Measurements from ENCODE around the gene STARD3.

Gene STARD3

GRCh38 chr17:39598630-39599003, 38.3 kb upstream of the STARD3 start:
- no peaks in the 10 kb centered on the region for H3K9me3 ChIP-seq (ENCODE audit: control insufficient read depth in 2 of 2, low read length in 2 of 2)
- no peaks in the 10 kb centered on the region for H3K36me3 ChIP-seq (ENCODE audit: control insufficient read depth in 2 of 2, insufficient read depth in 2 of 2, low read length in 2 of 2)
- H3K4me3 ChIP-seq (ENCODE audit: low read length in 2 of 2): no peak overlapping the region
- peaks cover 78 to 89% of the 10 kb centered on the region in 2 donors for H3K27me3 ChIP-seq (ENCODE audit: control insufficient read depth in 2 of 2, insufficient read depth in 2 of 2, low read length in 2 of 2)
- H3K27ac ChIP-seq (ENCODE audit: low read depth in 2 of 2, low read length in 2 of 2): no peak overlapping the region
- H3K4me1 ChIP-seq (ENCODE audit: control insufficient read depth in 2 of 2, insufficient read depth in 2 of 2, low read length in 2 of 2): no peaks in the 10 kb centered on the region
- H3K9ac ChIP-seq (ENCODE audit: low read depth in 1 of 2, low read length in 2 of 2): no peak overlapping the region

DNA sequence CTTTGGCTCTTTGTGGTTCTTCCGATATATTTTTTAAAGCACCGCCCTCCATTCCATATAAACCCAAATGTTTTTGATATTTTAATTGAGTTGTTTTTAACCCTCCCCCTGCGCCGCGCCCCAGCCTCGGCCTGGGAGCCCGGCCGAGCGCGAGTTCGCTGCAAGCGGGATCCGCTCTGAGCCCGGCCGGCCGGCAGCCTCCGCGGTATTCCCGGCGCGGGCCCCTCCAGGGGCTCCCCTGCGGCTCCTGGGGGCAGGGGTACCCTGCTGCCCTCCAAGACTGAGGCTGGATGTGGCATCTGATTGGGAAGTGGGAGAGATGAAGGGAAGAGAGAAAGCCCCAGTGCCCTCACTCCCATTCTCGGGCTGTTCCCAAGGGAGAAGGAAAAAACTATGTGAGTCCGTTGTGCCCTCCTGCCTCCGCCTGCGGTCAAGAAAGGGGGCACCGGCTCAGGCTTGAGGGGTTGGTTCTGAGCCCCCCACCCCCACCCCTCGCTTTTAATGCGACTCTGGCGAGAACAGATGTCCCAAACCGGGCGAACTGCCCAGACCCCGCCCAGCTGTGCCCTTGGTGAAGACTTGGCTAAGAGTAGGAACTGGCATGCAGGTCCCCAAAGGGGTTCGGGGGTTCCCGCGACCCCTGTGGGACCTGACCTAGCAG, 37.8 kb upstream of the STARD3 start:
- no peak overlapping the region for H3K27ac ChIP-seq (ENCODE audit: low read depth in 2 of 2, low read length in 2 of 2)
- no peak overlapping the region for H3K9ac ChIP-seq (ENCODE audit: low read depth in 1 of 2, low read length in 2 of 2)
- H3K4me1 ChIP-seq (ENCODE audit: control insufficient read depth in 2 of 2, insufficient read depth in 2 of 2, low read length in 2 of 2): no peaks in the 10 kb centered on the region
- no peaks in the 10 kb centered on the region for H3K9me3 ChIP-seq (ENCODE audit: control insufficient read depth in 2 of 2, low read length in 2 of 2)
- H3K27me3 ChIP-seq (ENCODE audit: control insufficient read depth in 2 of 2, insufficient read depth in 2 of 2, low read length in 2 of 2): peaks cover 83 to 94% of the 10 kb centered on the region in 2 donors
- no peak overlapping the region for H3K4me3 ChIP-seq (ENCODE audit: low read length in 2 of 2)
- no peaks in the 10 kb centered on the region for H3K36me3 ChIP-seq (ENCODE audit: control insufficient read depth in 2 of 2, insufficient read depth in 2 of 2, low read length in 2 of 2)

DNA sequence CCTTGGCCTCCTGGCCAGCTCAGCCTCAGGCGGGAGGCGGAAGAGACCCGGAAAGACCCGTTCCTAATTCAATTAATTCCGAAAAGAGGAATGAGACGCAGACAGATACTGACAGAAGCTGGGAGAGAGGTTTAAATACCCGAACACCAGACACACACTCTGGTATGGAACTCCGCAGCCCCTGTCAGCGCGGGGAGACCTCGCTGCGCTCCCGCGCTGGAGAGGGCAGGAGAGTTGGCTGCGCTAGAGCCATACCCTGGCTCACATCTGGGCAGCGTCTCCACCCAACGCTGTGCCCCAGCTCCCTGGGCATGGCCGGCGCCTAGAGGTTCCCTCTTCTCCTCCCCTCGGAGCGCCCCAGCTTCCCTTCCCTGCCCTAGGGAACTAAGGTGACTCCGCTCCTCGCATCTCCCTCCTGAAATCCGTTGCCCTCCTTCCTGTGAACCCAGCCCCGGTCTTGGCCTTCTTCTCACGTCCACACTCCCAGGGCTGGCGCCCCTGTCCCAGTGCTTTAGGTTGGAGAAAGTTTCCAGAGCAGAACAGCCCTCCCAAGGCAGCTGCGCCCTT, 37.2 kb upstream of the STARD3 start:
- Histone ChIP-seq H3K36me3 (ENCODE audit: control insufficient read depth in 2 of 2, insufficient read depth in 2 of 2, low read length in 2 of 2) (no peaks in the 10 kb centered on the region), H3K27me3 (ENCODE audit: control insufficient read depth in 2 of 2, insufficient read depth in 2 of 2, low read length in 2 of 2) (peaks cover 83 to 94% of the 10 kb centered on the region in 2 donors), H3K4me1 (ENCODE audit: control insufficient read depth in 2 of 2, insufficient read depth in 2 of 2, low read length in 2 of 2) (no peaks in the 10 kb centered on the region), H3K9me3 (ENCODE audit: control insufficient read depth in 2 of 2, low read length in 2 of 2) (no peaks in the 10 kb centered on the region), H3K4me3 (ENCODE audit: low read length in 2 of 2) (no peak overlapping the region), H3K9ac (ENCODE audit: low read depth in 1 of 2, low read length in 2 of 2) (no peak overlapping the region), H3K27ac (ENCODE audit: low read depth in 2 of 2, low read length in 2 of 2) (no peak overlapping the region)

- Histone ChIP-seq H3K4me3 (ENCODE audit: low read length in 2 of 2) (no peak overlapping the region), H3K9me3 (ENCODE audit: control insufficient read depth in 2 of 2, low read length in 2 of 2) (no peaks in the 10 kb centered on the region), H3K27me3 (ENCODE audit: control insufficient read depth in 2 of 2, insufficient read depth in 2 of 2, low read length in 2 of 2) (peaks cover 83 to 93% of the 10 kb centered on the region in 2 donors)
These were observed 36.5 kb upstream of the STARD3 start for GRCh38 chr17:39600288-39600996.

DNA sequence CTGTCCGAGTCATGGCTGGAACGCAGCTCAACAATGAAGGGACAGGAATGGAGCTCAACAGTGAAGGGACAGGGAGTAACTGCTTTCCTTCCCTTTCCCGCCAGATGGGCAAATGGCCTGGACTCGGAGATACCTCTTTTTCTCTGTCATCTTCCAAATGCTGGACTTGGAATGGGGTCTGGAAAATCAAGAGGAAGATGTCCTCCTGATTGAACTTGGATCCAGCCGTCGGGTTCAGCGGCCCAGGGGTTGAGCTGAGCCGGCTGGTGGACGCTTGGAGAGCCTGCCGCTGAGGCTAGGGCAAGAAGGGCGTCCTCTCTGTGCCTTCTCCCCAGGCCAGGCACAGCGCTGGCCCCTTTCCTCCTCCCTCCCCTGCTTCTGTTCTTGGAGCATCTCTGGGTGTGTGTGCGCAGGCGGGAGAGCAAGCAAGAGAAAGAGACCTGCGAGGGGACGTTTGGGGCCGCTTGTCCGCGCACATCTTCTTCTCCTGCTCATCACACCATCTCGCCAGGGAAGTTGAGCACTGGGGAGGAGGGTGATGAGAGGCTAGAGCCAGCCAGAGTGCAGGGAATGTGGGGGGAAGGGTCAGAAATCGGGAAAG, 35.8 kb upstream of the STARD3 start:
- no peaks in the 10 kb centered on the region for H3K9me3 ChIP-seq (ENCODE audit: control insufficient read depth in 2 of 2, low read length in 2 of 2)
- no peak overlapping the region for H3K27ac ChIP-seq (ENCODE audit: low read depth in 2 of 2, low read length in 2 of 2)
- no peaks in the 10 kb centered on the region for H3K36me3 ChIP-seq (ENCODE audit: control insufficient read depth in 2 of 2, insufficient read depth in 2 of 2, low read length in 2 of 2)
- H3K4me3 ChIP-seq (ENCODE audit: low read length in 2 of 2): no peak overlapping the region
- H3K4me1 ChIP-seq (ENCODE audit: control insufficient read depth in 2 of 2, insufficient read depth in 2 of 2, low read length in 2 of 2): peaks cover 4 to 6% of the 10 kb centered on the region in 2 donors
- H3K27me3 ChIP-seq (ENCODE audit: control insufficient read depth in 2 of 2, insufficient read depth in 2 of 2, low read length in 2 of 2): peaks cover 80 to 93% of the 10 kb centered on the region in 2 donors
- no peak overlapping the region for H3K9ac ChIP-seq (ENCODE audit: low read depth in 1 of 2, low read length in 2 of 2)

More at GRCh38 chr17:39600288-39600996, 36.5 kb upstream of the STARD3 start:
- Histone ChIP-seq H3K36me3 (ENCODE audit: control insufficient read depth in 2 of 2, insufficient read depth in 2 of 2, low read length in 2 of 2) (no peaks in the 10 kb centered on the region), H3K9ac (ENCODE audit: low read depth in 1 of 2, low read length in 2 of 2) (no peak overlapping the region), H3K27ac (ENCODE audit: low read depth in 2 of 2, low read length in 2 of 2) (no peak overlapping the region), H3K4me1 (ENCODE audit: control insufficient read depth in 2 of 2, insufficient read depth in 2 of 2, low read length in 2 of 2) (no peaks in the 10 kb centered on the region)

DNA sequence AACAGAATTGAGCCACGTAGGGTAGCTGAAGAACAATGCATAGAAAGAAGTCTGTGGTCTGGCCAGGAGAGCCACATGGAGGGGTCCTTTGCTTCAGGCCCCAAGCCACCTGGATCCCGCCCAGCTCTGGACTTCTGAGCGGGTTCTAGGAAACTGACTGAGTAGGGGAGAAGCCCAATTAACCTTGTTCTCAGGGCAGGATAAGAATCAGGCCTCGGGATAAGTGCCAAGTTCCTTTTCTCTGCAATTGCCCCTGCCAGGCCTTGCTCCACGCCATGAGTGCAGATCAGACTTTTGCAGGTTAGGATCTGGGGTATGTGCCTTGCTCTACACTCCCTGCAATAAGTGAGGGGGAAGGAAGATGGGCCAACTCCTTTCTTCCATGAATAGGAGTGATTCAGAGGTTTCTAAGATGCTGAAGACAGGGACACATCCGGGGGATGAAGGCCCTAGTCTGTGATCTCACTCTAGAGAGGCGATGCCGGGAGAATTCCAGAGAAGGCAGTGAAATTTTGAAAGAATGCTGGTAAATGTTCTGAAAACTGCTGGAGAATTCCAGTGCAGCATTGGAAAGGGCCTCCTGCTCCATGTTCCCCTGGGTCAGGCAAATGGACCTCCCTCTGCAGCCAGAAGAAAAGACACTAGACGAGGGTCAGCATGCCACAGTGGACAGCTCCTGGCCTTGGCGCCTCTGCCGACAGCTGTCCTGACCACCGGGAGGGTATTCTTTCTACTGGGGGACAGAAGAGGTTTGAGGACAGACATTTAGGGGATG, 35.0 kb upstream of the STARD3 start:
- H3K4me1 ChIP-seq (ENCODE audit: control insufficient read depth in 2 of 2, insufficient read depth in 2 of 2, low read length in 2 of 2): peaks cover 6 to 11% of the 10 kb centered on the region in 2 donors
- no peak overlapping the region for H3K4me3 ChIP-seq (ENCODE audit: low read length in 2 of 2)
- H3K27me3 ChIP-seq (ENCODE audit: control insufficient read depth in 2 of 2, insufficient read depth in 2 of 2, low read length in 2 of 2): peaks cover 77 to 89% of the 10 kb centered on the region in 2 donors
- H3K27ac ChIP-seq (ENCODE audit: low read depth in 2 of 2, low read length in 2 of 2): no peak overlapping the region
- H3K9ac ChIP-seq (ENCODE audit: low read depth in 1 of 2, low read length in 2 of 2): no peak overlapping the region
- no peaks in the 10 kb centered on the region for H3K9me3 ChIP-seq (ENCODE audit: control insufficient read depth in 2 of 2, low read length in 2 of 2)
- no peaks in the 10 kb centered on the region for H3K36me3 ChIP-seq (ENCODE audit: control insufficient read depth in 2 of 2, insufficient read depth in 2 of 2, low read length in 2 of 2)

- Histone ChIP-seq H3K9ac (ENCODE audit: low read depth in 1 of 2, low read length in 2 of 2) (no peak overlapping the region), H3K4me1 (ENCODE audit: control insufficient read depth in 2 of 2, insufficient read depth in 2 of 2, low read length in 2 of 2) (peaks cover 6 to 11% of the 10 kb centered on the region in 2 donors)
These were observed 34.2 kb upstream of the STARD3 start for GRCh38 chr17:39602533-39603303.

GRCh38 chr17:39603304-39604016, 33.5 kb upstream of the STARD3 start:
- Histone ChIP-seq H3K27ac (ENCODE audit: low read depth in 2 of 2, low read length in 2 of 2) (no peak overlapping the region), H3K4me1 (ENCODE audit: control insufficient read depth in 2 of 2, insufficient read depth in 2 of 2, low read length in 2 of 2) (peaks cover 6 to 11% of the 10 kb centered on the region in 2 donors), H3K27me3 (ENCODE audit: control insufficient read depth in 2 of 2, insufficient read depth in 2 of 2, low read length in 2 of 2) (peaks cover 73 to 85% of the 10 kb centered on the region in 2 donors)

More at GRCh38 chr17:39602533-39603303, 34.2 kb upstream of the STARD3 start:
- Histone ChIP-seq H3K27me3 (ENCODE audit: control insufficient read depth in 2 of 2, insufficient read depth in 2 of 2, low read length in 2 of 2) (peaks cover 75 to 87% of the 10 kb centered on the region in 2 donors), H3K4me3 (ENCODE audit: low read length in 2 of 2) (no peak overlapping the region), H3K27ac (ENCODE audit: low read depth in 2 of 2, low read length in 2 of 2) (no peak overlapping the region), H3K9me3 (ENCODE audit: control insufficient read depth in 2 of 2, low read length in 2 of 2) (no peaks in the 10 kb centered on the region), H3K36me3 (ENCODE audit: control insufficient read depth in 2 of 2, insufficient read depth in 2 of 2, low read length in 2 of 2) (no peaks in the 10 kb centered on the region)

More at GRCh38 chr17:39603304-39604016, 33.5 kb upstream of the STARD3 start:
- Histone ChIP-seq H3K36me3 (ENCODE audit: control insufficient read depth in 2 of 2, insufficient read depth in 2 of 2, low read length in 2 of 2) (no peaks in the 10 kb centered on the region), H3K9me3 (ENCODE audit: control insufficient read depth in 2 of 2, low read length in 2 of 2) (no peaks in the 10 kb centered on the region), H3K9ac (ENCODE audit: low read depth in 1 of 2, low read length in 2 of 2) (no peak overlapping the region), H3K4me3 (ENCODE audit: low read length in 2 of 2) (no peak overlapping the region)

Measured in mucosa of rectum (tissue), 2 donors.